Measurements from ENCODE around the gene MICB. TPM values are rescaled to one million over a fixed set of nuclear protein-coding genes. Genes with fewer than 3 reads are reported as not detected.

Gene MICB
- total and polyA plus RNA-seq, 2 donors (not counting 1 experiment from before 2014, with no cell fraction given) = 24.2 to 30.9 TPM

GRCh38 chr6:31471711-31472110 lies 26.2 kb upstream of the MICB start:
- Histone ChIP-seq H3K4me2 (replicated peaks; ENCODE audit: low read depth, low read length, poor library complexity, severe bottlenecking) (no peak overlapping the region), H3K27ac (ENCODE audit: low read length in 2 of 2) (peak overlapping the region in 1 of 2 donors; percentile 45), H3K4me1 (ENCODE audit: control insufficient read depth in 2 of 2, insufficient read depth in 2 of 2, low read length in 2 of 2) (peaks cover 55 to 61% of the 10 kb centered on the region in 2 donors), H3K79me2 (ENCODE audit: control insufficient read depth, insufficient read depth, low read length) (peaks cover 90% of the 10 kb centered on the region), H3K9me3 (ENCODE audit: control extremely low read depth in 1 of 3, control insufficient read depth in 2 of 3, insufficient read depth in 1 of 3, low read length in 2 of 3) (no peaks in the 10 kb centered on the region), H3K27me3 (replicated peaks in 1 of 4; ENCODE audit: control extremely low read depth in 1 of 4, control insufficient read depth in 3 of 4, insufficient read depth in 4 of 4, low read length in 3 of 4) (no peaks in the 10 kb centered on the region), H4K20me1 (ENCODE audit: control insufficient read depth, insufficient read depth, low read length, poor library complexity, severe bottlenecking) (peaks cover 82% of the 10 kb centered on the region), H3K9ac (ENCODE audit: low read length) (no peak overlapping the region), H3K36me3 (replicated peaks in 1 of 2; ENCODE audit: control extremely low read depth in 1 of 2, control insufficient read depth in 1 of 2, extremely low read depth in 1 of 2, insufficient read depth in 2 of 2, low read length in 1 of 2) (peaks cover 1 to 17% of the 10 kb centered on the region in 2 experiments), H2AFZ (ENCODE audit: insufficient read depth, low read depth, low read length, poor library complexity, severe bottlenecking) (no peak overlapping the region), H3K4me3 (ENCODE audit: control extremely low read depth in 1 of 5, extremely low read depth in 1 of 5, insufficient read depth in 1 of 5, low read depth in 2 of 5, low read length in 4 of 5) (no peak overlapping the region)
- ATAC-seq (ENCODE audit: low read depth) (no peak), DNase-seq (no peak)
- intact Hi-C loops (cut with micrococcal nuclease) = no loop called here
- H3K4me1 Mint-ChIP-seq = peaks cover 95% of the 10 kb centered on the region
- CTCF ChIA-PET = interaction anchor here (1.1 kb wide), 1 partner anchor 29 kb away, joined by 3 read pairs; no protein-coding TSS in a partner anchor
- 53% methylated on average over 2 of the region's 2 CpGs for WGBS (ENCODE audit: insufficient coverage)
- peak overlapping the region; percentile 5 for H3K27ac Mint-ChIP-seq
- no peaks in the 10 kb centered on the region for H3K9me3 Mint-ChIP-seq (ENCODE audit: insufficient read depth)
- no peak for TF ChIP-seq EZH2 (IDR thresholded peaks at IDR 0.05; ENCODE audit: borderline replicate concordance, insufficient read depth, low read depth, low read length, poor library complexity, severe bottlenecking)
- TF ChIP-seq CTCF (IDR thresholded peaks at IDR 0.05) = no peak
- POLR2A ChIA-PET = interaction anchor here (0.8 kb wide), 1 partner anchor 9 kb away, joined by 3 read pairs; no protein-coding TSS in a partner anchor
- no peak overlapping the region for H3K4me3 Mint-ChIP-seq
- no peaks in the 10 kb centered on the region for H3K27me3 Mint-ChIP-seq

- H4K20me1 ChIP-seq (ENCODE audit: control insufficient read depth, insufficient read depth, low read length, poor library complexity, severe bottlenecking) = peaks cover 77% of the 10 kb centered on the region
- H3K36me3 ChIP-seq (replicated peaks in 1 of 2; ENCODE audit: control extremely low read depth in 1 of 2, control insufficient read depth in 1 of 2, extremely low read depth in 1 of 2, insufficient read depth in 2 of 2, low read length in 1 of 2) = peaks cover 0 to 15% of the 10 kb centered on the region in 2 experiments
- no peak overlapping the region for H2AFZ ChIP-seq (ENCODE audit: insufficient read depth, low read depth, low read length, poor library complexity, severe bottlenecking)
- no peak for ATAC-seq (ENCODE audit: low read depth)
- intact Hi-C loops (cut with micrococcal nuclease) = no loop called here
- no peaks in the 10 kb centered on the region for H3K9me3 Mint-ChIP-seq (ENCODE audit: insufficient read depth)
- no peak for TF ChIP-seq CTCF (IDR thresholded peaks at IDR 0.05)
- no peak for TF ChIP-seq EZH2 (IDR thresholded peaks at IDR 0.05; ENCODE audit: borderline replicate concordance, insufficient read depth, low read depth, low read length, poor library complexity, severe bottlenecking)
- WGBS (ENCODE audit: insufficient coverage) = 100% methylated on average over 1 of the region's 2 CpGs
- H3K4me1 ChIP-seq (ENCODE audit: control insufficient read depth in 2 of 2, insufficient read depth in 2 of 2, low read length in 2 of 2) = peaks cover 53 to 61% of the 10 kb centered on the region in 2 donors
- H3K9me3 ChIP-seq (ENCODE audit: control extremely low read depth in 1 of 3, control insufficient read depth in 2 of 3, insufficient read depth in 1 of 3, low read length in 2 of 3) = no peaks in the 10 kb centered on the region
- peaks cover 84% of the 10 kb centered on the region for H3K79me2 ChIP-seq (ENCODE audit: control insufficient read depth, insufficient read depth, low read length)
- H3K27ac Mint-ChIP-seq = no peak overlapping the region
- H3K27me3 Mint-ChIP-seq = no peaks in the 10 kb centered on the region
- peaks cover 95% of the 10 kb centered on the region for H3K4me1 Mint-ChIP-seq
- H3K27me3 ChIP-seq (replicated peaks in 1 of 4; ENCODE audit: control extremely low read depth in 1 of 4, control insufficient read depth in 3 of 4, insufficient read depth in 4 of 4, low read length in 3 of 4) = no peaks in the 10 kb centered on the region
- no peak overlapping the region for H3K4me3 Mint-ChIP-seq
- no peak overlapping the region for H3K4me3 ChIP-seq (ENCODE audit: control extremely low read depth in 1 of 5, extremely low read depth in 1 of 5, insufficient read depth in 1 of 5, low read depth in 2 of 5, low read length in 4 of 5)
- ChIA-PET POLR2A (no interaction called here), CTCF (interaction anchor here (1.1 kb wide), 1 partner anchor 30 kb away, joined by 3 read pairs; no protein-coding TSS in a partner anchor)
- no peak overlapping the region for H3K4me2 ChIP-seq (replicated peaks; ENCODE audit: low read depth, low read length, poor library complexity, severe bottlenecking)
- no peak for DNase-seq
- no peak overlapping the region for H3K27ac ChIP-seq (ENCODE audit: low read length in 2 of 2)
- no peak overlapping the region for H3K9ac ChIP-seq (ENCODE audit: low read length)
Observed at GRCh38 chr6:31472259-31472658, 25.7 kb upstream of the MICB start.
